ENCODE data around the gene SLC23A2. TPM values are rescaled to one million over a fixed set of nuclear protein-coding genes. Genes with fewer than 3 reads are reported as not detected.

The SLC23A2 gene
- total RNA-seq, 1 donor from 2014 or later = 24.2 TPM

DNA sequence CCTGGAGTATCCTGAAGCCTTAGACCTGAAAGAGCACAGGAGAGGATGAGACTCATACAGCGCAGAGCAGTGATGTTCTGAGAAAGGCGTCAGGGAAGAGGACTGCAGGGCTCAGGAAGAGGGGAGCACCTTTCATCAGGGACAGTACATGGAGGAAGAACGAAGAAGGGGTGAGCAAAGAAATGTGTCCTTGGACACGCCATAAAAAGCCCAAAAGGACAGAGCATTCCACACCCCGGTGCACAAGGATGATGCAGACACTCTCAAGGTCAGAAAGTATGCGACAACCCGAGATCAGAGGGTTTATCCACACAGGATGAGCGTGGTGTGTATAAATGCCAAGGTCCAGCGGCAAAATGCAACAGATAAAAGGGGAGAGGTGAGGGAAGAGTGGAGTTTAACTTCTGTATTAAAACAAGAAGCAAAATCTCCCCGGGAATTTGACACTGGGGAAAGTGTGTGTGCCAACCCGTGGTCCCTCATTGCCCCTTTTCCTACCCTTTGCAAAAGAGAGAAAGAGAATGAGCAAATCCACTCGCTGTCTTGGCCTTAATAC is 64.4 kb downstream of the SLC23A2 start:
- TF ChIP-seq CTCF (IDR thresholded peaks at IDR 0.05) = no peak
- peaks cover 3% of the 10 kb centered on the region for H3K36me3 Mint-ChIP-seq (ENCODE audit: low read depth)
- no peaks in the 10 kb centered on the region for H3K27me3 Mint-ChIP-seq (ENCODE audit: low read depth)
- H3K9me3 Mint-ChIP-seq (ENCODE audit: low read depth) = no peaks in the 10 kb centered on the region
- peak overlapping the region; percentile 20 for H3K4me3 Mint-ChIP-seq (ENCODE audit: unreplicated experiment)
- H3K27ac Mint-ChIP-seq (ENCODE audit: unreplicated experiment) = peak overlapping the region; percentile 83
- DNase-seq (ENCODE audit: low spot score) = no peak
- H3K4me1 Mint-ChIP-seq (ENCODE audit: low read depth) = peaks cover 36% of the 10 kb centered on the region

DNA sequence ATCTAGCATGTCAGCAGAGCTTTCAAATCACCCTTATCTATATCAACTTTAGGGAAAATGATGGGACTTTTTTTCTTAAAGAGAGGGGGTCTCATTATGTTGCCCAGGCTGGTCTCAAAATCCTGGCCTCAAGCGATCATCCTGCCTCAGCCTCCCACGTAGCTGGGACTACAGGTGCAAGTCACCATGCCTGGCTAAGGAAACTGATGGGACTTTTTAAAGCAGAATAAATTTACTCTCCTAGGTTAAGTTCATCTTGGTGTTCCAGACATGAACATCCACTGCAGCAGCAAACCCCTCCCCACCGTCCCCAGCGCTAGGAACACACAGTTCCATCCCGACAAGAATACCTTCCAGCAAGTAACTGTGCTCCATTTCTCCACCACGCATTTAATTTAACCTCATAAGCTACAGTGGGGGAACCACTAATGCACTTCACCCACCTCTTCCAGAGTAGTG is 64.9 kb downstream of the SLC23A2 start:
- no peak for DNase-seq (ENCODE audit: low spot score)
- Mint-ChIP-seq H3K36me3 (ENCODE audit: low read depth) (peaks cover 4% of the 10 kb centered on the region), H3K9me3 (ENCODE audit: low read depth) (no peaks in the 10 kb centered on the region), H3K27me3 (ENCODE audit: low read depth) (no peaks in the 10 kb centered on the region), H3K4me3 (ENCODE audit: unreplicated experiment) (no peak overlapping the region), H3K27ac (ENCODE audit: unreplicated experiment) (peak overlapping the region; percentile 83), H3K4me1 (ENCODE audit: low read depth) (peaks cover 33% of the 10 kb centered on the region)
- TF ChIP-seq CTCF (IDR thresholded peaks at IDR 0.05) = no peak

DNA sequence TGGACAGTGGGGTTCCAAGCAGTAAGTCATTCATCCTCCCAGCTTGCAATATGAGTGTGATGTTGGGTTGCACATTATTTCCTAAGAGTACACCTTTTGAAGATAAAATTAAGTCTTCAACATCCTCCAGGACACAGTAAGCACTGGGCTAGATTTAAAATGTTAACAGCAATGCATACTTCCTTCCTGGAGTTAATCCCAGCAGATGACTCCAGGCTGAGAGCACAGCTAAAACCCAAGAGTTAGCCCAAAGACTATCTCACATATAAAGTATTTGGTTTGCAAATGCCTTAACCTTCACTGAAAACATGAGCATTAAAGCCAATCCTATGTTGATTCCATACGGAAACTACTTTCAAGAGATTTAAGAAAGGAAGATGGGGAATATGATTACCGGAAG is 69.2 kb downstream of the SLC23A2 start:
- Mint-ChIP-seq H3K36me3 (ENCODE audit: low read depth) (peaks cover 5% of the 10 kb centered on the region), H3K27ac (ENCODE audit: unreplicated experiment) (no peak overlapping the region), H3K4me3 (ENCODE audit: unreplicated experiment) (no peak overlapping the region), H3K27me3 (ENCODE audit: low read depth) (no peaks in the 10 kb centered on the region), H3K9me3 (ENCODE audit: low read depth) (no peaks in the 10 kb centered on the region), H3K4me1 (ENCODE audit: low read depth) (peaks cover 16% of the 10 kb centered on the region)
- no peak for DNase-seq (ENCODE audit: low spot score)
- TF ChIP-seq CTCF (IDR thresholded peaks at IDR 0.05) = no peak

- no peak for DNase-seq (ENCODE audit: low spot score)
- Mint-ChIP-seq H3K9me3 (ENCODE audit: low read depth) (no peaks in the 10 kb centered on the region), H3K27ac (ENCODE audit: unreplicated experiment) (no peak overlapping the region)
These were observed 71.5 kb downstream of the SLC23A2 start for GRCh38 chr20:4929686-4930397.

More at GRCh38 chr20:4929686-4930397, 71.5 kb downstream of the SLC23A2 start:
- no peaks in the 10 kb centered on the region for H3K27me3 Mint-ChIP-seq (ENCODE audit: low read depth)
- H3K4me1 Mint-ChIP-seq (ENCODE audit: low read depth) = peaks cover 20% of the 10 kb centered on the region
- no peak overlapping the region for H3K4me3 Mint-ChIP-seq (ENCODE audit: unreplicated experiment)
- TF ChIP-seq CTCF (IDR thresholded peaks at IDR 0.05) = no peak
- H3K36me3 Mint-ChIP-seq (ENCODE audit: low read depth) = peaks cover 5% of the 10 kb centered on the region

All from chondrocyte (in vitro differentiated cells).